ENCODE measurements around the gene SDC3. TPM values are rescaled to one million over a fixed set of nuclear protein-coding genes. Genes with fewer than 3 reads are reported as not detected.

The SDC3 gene
- total RNA-seq, 1 experiment from 2014 or later: 32.3 TPM

DNA sequence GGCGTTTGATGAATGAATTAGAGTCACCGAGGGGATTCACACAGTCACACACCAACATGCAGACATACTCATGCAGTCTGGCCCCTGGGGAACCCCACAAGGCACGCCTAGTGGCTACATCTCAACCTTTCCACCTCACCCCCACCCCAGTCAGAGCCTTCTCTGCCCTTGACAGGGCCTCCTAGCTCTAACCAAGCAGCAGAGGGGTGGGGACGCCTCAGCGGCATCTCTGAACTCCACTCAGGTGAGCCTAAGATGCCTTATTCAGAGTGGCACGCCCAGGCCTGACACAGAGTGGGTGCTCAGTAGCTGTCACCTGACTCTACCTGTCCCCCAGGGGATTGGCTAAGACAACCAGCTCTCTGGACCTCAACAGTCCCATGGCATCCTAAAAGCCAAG is 3.7 kb upstream of the SDC3 start:
- Mint-ChIP-seq H3K4me1 (peaks cover 29% of the 10 kb centered on the region), H3K36me3 (no peaks in the 10 kb centered on the region), H3K9me3 (no peaks in the 10 kb centered on the region), H3K27ac (no peak overlapping the region), H3K4me3 (no peak overlapping the region), H3K27me3 (ENCODE audit: low read depth) (peaks cover 14% of the 10 kb centered on the region)
- ChIA-PET CTCF (interaction anchor here (0.6 to 17.8 kb wide), 23 partner anchors 10 to 532 kb away, joined by 3 to 606 read pairs (median 8); no protein-coding TSS in a partner anchor), POLR2A (no interaction called here)
- DNase-seq (ENCODE audit: low spot score) (no peak), ATAC-seq (no peak)
- TF ChIP-seq, protein P1, sequence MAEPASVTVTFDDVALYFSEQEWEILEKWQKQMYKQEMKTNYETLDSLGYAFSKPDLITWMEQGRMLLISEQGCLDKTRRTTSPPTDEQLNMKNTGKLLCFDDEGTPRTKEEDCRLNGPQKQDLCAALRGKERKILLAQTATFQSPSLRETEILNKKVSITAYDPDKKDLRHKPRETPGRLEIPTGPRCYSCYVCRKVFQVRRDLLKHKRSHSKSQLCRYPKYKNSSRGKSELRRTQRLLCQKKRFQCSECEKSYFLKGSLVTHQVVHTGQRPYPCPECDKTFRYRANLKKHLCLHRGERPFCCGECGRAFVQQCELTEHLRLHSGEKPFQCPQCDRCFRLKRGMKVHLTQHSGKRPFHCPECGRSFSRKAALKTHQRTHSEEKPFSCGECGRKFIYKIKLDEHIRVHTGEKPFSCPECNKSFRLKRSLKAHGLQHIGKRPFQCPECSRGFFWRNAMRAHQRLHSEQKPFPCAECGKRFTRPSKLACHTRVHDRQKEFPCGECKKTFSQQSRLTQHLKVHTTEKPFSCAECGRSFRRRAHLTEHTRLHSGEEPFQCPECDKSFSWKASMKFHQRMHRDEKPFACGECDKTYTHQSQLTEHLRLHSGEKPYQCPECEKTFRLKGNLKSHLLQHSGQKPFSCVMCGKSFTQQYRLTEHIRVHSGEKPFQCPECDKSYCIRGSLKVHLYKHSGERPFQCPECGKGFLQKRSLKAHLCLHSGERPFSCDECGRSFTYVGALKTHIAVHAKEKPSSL (CRISPR knock-in tag; conservative IDR thresholded peaks at IDR 0.05): no peak
- TF ChIP-seq ZNF232 (CRISPR knock-in tag; IDR thresholded peaks at IDR 0.05) (no peak), NR2C2 (CRISPR knock-in tag; IDR thresholded peaks at IDR 0.05) (no peak), CREM (CRISPR knock-in tag; IDR thresholded peaks at IDR 0.05) (no peak), JUN (CRISPR knock-in tag; IDR thresholded peaks at IDR 0.05) (no peak), MXD4 (CRISPR knock-in tag; IDR thresholded peaks at IDR 0.05; ENCODE audit: borderline replicate concordance) (no peak), ELF4 (CRISPR knock-in tag; IDR thresholded peaks at IDR 0.05; ENCODE audit: low read depth) (no peak), NR1H2 (CRISPR knock-in tag; IDR thresholded peaks at IDR 0.05) (no peak), ZNF121 (CRISPR knock-in tag; IDR thresholded peaks at IDR 0.05) (no peak), HMGA2 (CRISPR knock-in tag; IDR thresholded peaks at IDR 0.05) (no peak), SOX15 (CRISPR knock-in tag; IDR thresholded peaks at IDR 0.05) (no peak), TEAD4 (CRISPR knock-in tag; IDR thresholded peaks at IDR 0.05) (no peak)
- TF ChIP-seq, protein P2, sequence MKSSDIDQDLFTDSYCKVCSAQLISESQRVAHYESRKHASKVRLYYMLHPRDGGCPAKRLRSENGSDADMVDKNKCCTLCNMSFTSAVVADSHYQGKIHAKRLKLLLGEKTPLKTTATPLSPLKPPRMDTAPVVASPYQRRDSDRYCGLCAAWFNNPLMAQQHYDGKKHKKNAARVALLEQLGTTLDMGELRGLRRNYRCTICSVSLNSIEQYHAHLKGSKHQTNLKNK (CRISPR knock-in tag; IDR thresholded peaks at IDR 0.05): no peak
- TF ChIP-seq, protein P3, sequence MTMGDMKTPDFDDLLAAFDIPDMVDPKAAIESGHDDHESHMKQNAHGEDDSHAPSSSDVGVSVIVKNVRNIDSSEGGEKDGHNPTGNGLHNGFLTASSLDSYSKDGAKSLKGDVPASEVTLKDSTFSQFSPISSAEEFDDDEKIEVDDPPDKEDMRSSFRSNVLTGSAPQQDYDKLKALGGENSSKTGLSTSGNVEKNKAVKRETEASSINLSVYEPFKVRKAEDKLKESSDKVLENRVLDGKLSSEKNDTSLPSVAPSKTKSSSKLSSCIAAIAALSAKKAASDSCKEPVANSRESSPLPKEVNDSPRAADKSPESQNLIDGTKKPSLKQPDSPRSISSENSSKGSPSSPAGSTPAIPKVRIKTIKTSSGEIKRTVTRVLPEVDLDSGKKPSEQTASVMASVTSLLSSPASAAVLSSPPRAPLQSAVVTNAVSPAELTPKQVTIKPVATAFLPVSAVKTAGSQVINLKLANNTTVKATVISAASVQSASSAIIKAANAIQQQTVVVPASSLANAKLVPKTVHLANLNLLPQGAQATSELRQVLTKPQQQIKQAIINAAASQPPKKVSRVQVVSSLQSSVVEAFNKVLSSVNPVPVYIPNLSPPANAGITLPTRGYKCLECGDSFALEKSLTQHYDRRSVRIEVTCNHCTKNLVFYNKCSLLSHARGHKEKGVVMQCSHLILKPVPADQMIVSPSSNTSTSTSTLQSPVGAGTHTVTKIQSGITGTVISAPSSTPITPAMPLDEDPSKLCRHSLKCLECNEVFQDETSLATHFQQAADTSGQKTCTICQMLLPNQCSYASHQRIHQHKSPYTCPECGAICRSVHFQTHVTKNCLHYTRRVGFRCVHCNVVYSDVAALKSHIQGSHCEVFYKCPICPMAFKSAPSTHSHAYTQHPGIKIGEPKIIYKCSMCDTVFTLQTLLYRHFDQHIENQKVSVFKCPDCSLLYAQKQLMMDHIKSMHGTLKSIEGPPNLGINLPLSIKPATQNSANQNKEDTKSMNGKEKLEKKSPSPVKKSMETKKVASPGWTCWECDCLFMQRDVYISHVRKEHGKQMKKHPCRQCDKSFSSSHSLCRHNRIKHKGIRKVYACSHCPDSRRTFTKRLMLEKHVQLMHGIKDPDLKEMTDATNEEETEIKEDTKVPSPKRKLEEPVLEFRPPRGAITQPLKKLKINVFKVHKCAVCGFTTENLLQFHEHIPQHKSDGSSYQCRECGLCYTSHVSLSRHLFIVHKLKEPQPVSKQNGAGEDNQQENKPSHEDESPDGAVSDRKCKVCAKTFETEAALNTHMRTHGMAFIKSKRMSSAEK (CRISPR knock-in tag; IDR thresholded peaks at IDR 0.05; ENCODE audit: borderline replicate concordance): no peak
- TF ChIP-seq, protein P4, sequence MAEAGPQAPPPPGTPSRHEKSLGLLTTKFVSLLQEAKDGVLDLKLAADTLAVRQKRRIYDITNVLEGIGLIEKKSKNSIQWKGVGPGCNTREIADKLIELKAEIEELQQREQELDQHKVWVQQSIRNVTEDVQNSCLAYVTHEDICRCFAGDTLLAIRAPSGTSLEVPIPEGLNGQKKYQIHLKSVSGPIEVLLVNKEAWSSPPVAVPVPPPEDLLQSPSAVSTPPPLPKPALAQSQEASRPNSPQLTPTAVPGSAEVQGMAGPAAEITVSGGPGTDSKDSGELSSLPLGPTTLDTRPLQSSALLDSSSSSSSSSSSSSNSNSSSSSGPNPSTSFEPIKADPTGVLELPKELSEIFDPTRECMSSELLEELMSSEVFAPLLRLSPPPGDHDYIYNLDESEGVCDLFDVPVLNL (CRISPR knock-in tag; IDR thresholded peaks at IDR 0.05; ENCODE audit: borderline replicate concordance, low read depth): no peak
- TF ChIP-seq, protein P5, sequence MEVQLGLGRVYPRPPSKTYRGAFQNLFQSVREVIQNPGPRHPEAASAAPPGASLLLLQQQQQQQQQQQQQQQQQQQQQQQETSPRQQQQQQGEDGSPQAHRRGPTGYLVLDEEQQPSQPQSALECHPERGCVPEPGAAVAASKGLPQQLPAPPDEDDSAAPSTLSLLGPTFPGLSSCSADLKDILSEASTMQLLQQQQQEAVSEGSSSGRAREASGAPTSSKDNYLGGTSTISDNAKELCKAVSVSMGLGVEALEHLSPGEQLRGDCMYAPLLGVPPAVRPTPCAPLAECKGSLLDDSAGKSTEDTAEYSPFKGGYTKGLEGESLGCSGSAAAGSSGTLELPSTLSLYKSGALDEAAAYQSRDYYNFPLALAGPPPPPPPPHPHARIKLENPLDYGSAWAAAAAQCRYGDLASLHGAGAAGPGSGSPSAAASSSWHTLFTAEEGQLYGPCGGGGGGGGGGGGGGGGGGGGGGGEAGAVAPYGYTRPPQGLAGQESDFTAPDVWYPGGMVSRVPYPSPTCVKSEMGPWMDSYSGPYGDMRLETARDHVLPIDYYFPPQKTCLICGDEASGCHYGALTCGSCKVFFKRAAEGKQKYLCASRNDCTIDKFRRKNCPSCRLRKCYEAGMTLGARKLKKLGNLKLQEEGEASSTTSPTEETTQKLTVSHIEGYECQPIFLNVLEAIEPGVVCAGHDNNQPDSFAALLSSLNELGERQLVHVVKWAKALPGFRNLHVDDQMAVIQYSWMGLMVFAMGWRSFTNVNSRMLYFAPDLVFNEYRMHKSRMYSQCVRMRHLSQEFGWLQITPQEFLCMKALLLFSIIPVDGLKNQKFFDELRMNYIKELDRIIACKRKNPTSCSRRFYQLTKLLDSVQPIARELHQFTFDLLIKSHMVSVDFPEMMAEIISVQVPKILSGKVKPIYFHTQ (CRISPR knock-in tag; IDR thresholded peaks at IDR 0.05): no peak
- TF ChIP-seq, protein P6, sequence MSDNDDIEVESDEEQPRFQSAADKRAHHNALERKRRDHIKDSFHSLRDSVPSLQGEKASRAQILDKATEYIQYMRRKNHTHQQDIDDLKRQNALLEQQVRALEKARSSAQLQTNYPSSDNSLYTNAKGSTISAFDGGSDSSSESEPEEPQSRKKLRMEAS (CRISPR knock-in tag; IDR thresholded peaks at IDR 0.05): no peak
- TF ChIP-seq, protein P7, sequence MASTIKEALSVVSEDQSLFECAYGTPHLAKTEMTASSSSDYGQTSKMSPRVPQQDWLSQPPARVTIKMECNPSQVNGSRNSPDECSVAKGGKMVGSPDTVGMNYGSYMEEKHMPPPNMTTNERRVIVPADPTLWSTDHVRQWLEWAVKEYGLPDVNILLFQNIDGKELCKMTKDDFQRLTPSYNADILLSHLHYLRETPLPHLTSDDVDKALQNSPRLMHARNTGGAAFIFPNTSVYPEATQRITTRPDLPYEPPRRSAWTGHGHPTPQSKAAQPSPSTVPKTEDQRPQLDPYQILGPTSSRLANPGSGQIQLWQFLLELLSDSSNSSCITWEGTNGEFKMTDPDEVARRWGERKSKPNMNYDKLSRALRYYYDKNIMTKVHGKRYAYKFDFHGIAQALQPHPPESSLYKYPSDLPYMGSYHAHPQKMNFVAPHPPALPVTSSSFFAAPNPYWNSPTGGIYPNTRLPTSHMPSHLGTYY (CRISPR knock-in tag; IDR thresholded peaks at IDR 0.05): no peak
- TF ChIP-seq, protein P8, sequence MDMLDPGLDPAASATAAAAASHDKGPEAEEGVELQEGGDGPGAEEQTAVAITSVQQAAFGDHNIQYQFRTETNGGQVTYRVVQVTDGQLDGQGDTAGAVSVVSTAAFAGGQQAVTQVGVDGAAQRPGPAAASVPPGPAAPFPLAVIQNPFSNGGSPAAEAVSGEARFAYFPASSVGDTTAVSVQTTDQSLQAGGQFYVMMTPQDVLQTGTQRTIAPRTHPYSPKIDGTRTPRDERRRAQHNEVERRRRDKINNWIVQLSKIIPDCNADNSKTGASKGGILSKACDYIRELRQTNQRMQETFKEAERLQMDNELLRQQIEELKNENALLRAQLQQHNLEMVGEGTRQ (CRISPR knock-in tag; IDR thresholded peaks at IDR 0.05): no peak
- TF ChIP-seq, protein P9, sequence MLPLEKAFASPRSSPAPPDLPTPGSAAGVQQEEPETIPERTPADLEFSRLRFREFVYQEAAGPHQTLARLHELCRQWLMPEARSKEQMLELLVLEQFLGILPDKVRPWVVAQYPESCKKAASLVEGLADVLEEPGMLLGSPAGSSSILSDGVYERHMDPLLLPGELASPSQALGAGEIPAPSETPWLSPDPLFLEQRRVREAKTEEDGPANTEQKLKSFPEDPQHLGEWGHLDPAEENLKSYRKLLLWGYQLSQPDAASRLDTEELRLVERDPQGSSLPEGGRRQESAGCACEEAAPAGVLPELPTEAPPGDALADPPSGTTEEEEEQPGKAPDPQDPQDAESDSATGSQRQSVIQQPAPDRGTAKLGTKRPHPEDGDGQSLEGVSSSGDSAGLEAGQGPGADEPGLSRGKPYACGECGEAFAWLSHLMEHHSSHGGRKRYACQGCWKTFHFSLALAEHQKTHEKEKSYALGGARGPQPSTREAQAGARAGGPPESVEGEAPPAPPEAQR (CRISPR knock-in tag; IDR thresholded peaks at IDR 0.05): no peak

Measured in WTC11 (cell line).